Smooth muscle cell (in vitro differentiated cells): ENCODE data around the gene PANX1. TPM values are rescaled to one million over a fixed set of nuclear protein-coding genes. Genes with fewer than 3 reads are reported as not detected.

Experiments
- DNase-seq: peaks from one replicate; lab custom pipeline; 2025; ENCODE audit not compliant: unreplicated experiment; lab: John Stamatoyannopoulos, UW
- H2AFZ ChIP-seq: fragments of 200-600 bp; sonication (generic); 2 replicates; pipeline ENCODE4 v1.6.0; 2016; ENCODE audit warnings: antibody characterized with exemption, low read depth, mild to moderate bottlenecking
- H3F3A ChIP-seq: fragments of 200-600 bp; sonication (generic); 2 replicates; pipeline ENCODE4 v1.6.0; 2017; ENCODE audit warnings: antibody characterized with exemption, low read depth
- H3K27ac ChIP-seq: fragments of 200-600 bp; sonication (generic); 2 replicates; pipeline ENCODE4 v1.5.1; 2016; ENCODE audit warnings: low read depth, mild to moderate bottlenecking
- H3K27me3 ChIP-seq: fragments of 200-600 bp; sonication (generic); 2 replicates; pipeline ENCODE4 v1.6.1; 2016; ENCODE audit warnings: low read depth, mild to moderate bottlenecking
- H3K36me3 ChIP-seq: fragments of 200-600 bp; sonication (generic); 2 replicates; pipeline ENCODE4 v1.5.1; 2016; ENCODE audit warnings: low read depth
- H3K4me1 ChIP-seq: fragments of 200-600 bp; sonication (generic); 2 replicates; pipeline ENCODE4 v1.5.1; 2016; ENCODE audit warnings: low read depth
- H3K4me2 ChIP-seq: fragments of 200-600 bp; sonication (generic); 2 replicates; pipeline ENCODE4 v1.6.0; 2016; ENCODE audit warnings: mild to moderate bottlenecking
- H3K4me3 ChIP-seq: fragments of 200-600 bp; sonication (generic); 2 replicates; pipeline ENCODE4 v1.5.1; 2016; ENCODE audit warnings: mild to moderate bottlenecking
- H3K79me2 ChIP-seq: fragments of 200-600 bp; sonication (generic); 2 replicates; pipeline ENCODE4 v1.6.0; 2016; ENCODE audit warnings: low read depth, mild to moderate bottlenecking
- H3K9ac ChIP-seq: fragments of 200-600 bp; sonication (generic); 2 replicates; pipeline ENCODE4 v1.6.0; 2016; ENCODE audit warnings: low read depth
- H3K9me3 ChIP-seq: fragments of 200-600 bp; sonication (generic); replicated peaks from 2 replicates; pipeline ENCODE4 v1.5.1; 2016; ENCODE audit warnings: low read depth
- H4K20me1 ChIP-seq: fragments of 200-600 bp; sonication (generic); 2 replicates; pipeline ENCODE4 v1.6.0; 2016; ENCODE audit warnings: low read depth
- CTCF ChIP-seq: fragments of 200-600 bp; sonication (generic); IDR thresholded peaks from 2 replicates; pipeline ENCODE4 v1.5.1; 2017; ENCODE audit warnings: borderline replicate concordance, mild to moderate bottlenecking, antibody characterized with exemption; ENCODE audit not compliant: insufficient read depth, poor library complexity, severe bottlenecking
- WGBS: methylation state at CpG from one replicate; pipeline ENCODE4 v1.1.7; 2016; ENCODE audit warnings: low lambda C conversion rate; 5-methylcytosine and 5-hydroxymethylcytosine counted together
- polyA plus RNA-seq: library from polyadenylated mRNA; unstranded; fragments of >200 nt; fragmentation: Nextera tagmentation; extraction: Ambion mirVana; gene quantifications from 2 replicates; pipeline ENCODE4 v1.2.1, GENCODE V29; 2016
- total RNA-seq: library from RNA; depleted of rRNA; stranded (reverse); fragments of >200 nt; gene quantifications from 2 replicates; pipeline ENCODE4 v1.2.3, GENCODE V29; 2014

PANX1 gene
- total and polyA plus RNA-seq, 2 experiments from 2014 or later = 32.2 to 81.2 TPM

GRCh38 chr11:94134651-94135512, 6.2 kb downstream of the PANX1 start:
- no peaks in the 10 kb centered on the region for H3K36me3 ChIP-seq
- peaks cover 29% of the 10 kb centered on the region for H4K20me1 ChIP-seq
- 28% methylated on average over 10 of the region's 10 CpGs for WGBS
- no peak overlapping the region for H2AFZ ChIP-seq
- H3K4me3 ChIP-seq = peak overlapping the region; percentile 37
- H3K27me3 ChIP-seq = no peaks in the 10 kb centered on the region
- peak; percentile 26 for DNase-seq
- peaks cover 76% of the 10 kb centered on the region for H3K79me2 ChIP-seq
- no peak for TF ChIP-seq CTCF
- H3K27ac ChIP-seq = peak overlapping the region; percentile 100
- H3K4me1 ChIP-seq = peaks cover 49% of the 10 kb centered on the region
- H3K9ac ChIP-seq = peak overlapping the region; percentile 93
- peak overlapping the region; percentile 88 for H3K4me2 ChIP-seq
- H3F3A ChIP-seq = peaks cover 35% of the 10 kb centered on the region
- H3K9me3 ChIP-seq = no peaks in the 10 kb centered on the region

- H3K9me3 ChIP-seq = no peaks in the 10 kb centered on the region
- peak overlapping the region; percentile 17 for H3K9ac ChIP-seq
- no peak for TF ChIP-seq CTCF
- WGBS = 81% methylated on average over 4 of the region's 4 CpGs
- peaks cover 50% of the 10 kb centered on the region for H4K20me1 ChIP-seq
- no peak overlapping the region for H3K4me3 ChIP-seq
- no peak overlapping the region for H3K4me2 ChIP-seq
- H3K79me2 ChIP-seq = peaks cover 78% of the 10 kb centered on the region
- no peaks in the 10 kb centered on the region for H3K27me3 ChIP-seq
- no peaks in the 10 kb centered on the region for H3K36me3 ChIP-seq
- peak overlapping the region; percentile 100 for H3K27ac ChIP-seq
- H3F3A ChIP-seq = peaks cover 37% of the 10 kb centered on the region
- peaks cover 60% of the 10 kb centered on the region for H3K4me1 ChIP-seq
- DNase-seq = no peak
- H2AFZ ChIP-seq = no peak overlapping the region
Observed at GRCh38 chr11:94139416-94139815, 10.8 kb downstream of the PANX1 start.

- Histone ChIP-seq H3K9me3 (no peaks in the 10 kb centered on the region), H2AFZ (no peak overlapping the region), H3K4me1 (peaks cover 55% of the 10 kb centered on the region), H3K27ac (no peak overlapping the region), H4K20me1 (peaks cover 57% of the 10 kb centered on the region), H3F3A (peaks cover 37% of the 10 kb centered on the region), H3K9ac (peak overlapping the region; percentile 17), H3K27me3 (no peaks in the 10 kb centered on the region), H3K79me2 (peaks cover 83% of the 10 kb centered on the region), H3K4me2 (no peak overlapping the region), H3K36me3 (no peaks in the 10 kb centered on the region), H3K4me3 (no peak overlapping the region)
- DNase-seq = no peak
- WGBS = 83% methylated on average over 2 of the region's 2 CpGs
- TF ChIP-seq CTCF = no peak
Observed at GRCh38 chr11:94140154-94140655, 11.6 kb downstream of the PANX1 start.
